Measurements from ENCODE around the gene EXD3. TPM values are rescaled to one million over a fixed set of nuclear protein-coding genes. Genes with fewer than 3 reads are reported as not detected.

Gene EXD3
- total and polyA plus RNA-seq, 9 of the 15 experiments (the other 6 are each of a cell fraction or from before 2014, with no cell fraction given) = 0.29 to 12.5 (median 3.9) TPM

- no peak for TF ChIP-seq SMAD1 (IDR thresholded peaks at IDR 0.05; ENCODE audit: low read depth, low read length, partially characterized antibody)
- no peak for TF ChIP-seq ZNF174 (CRISPR knock-in tag; IDR thresholded peaks at IDR 0.05)
- peak; percentile 87 for TF ChIP-seq FIP1L1 (IDR thresholded peaks at IDR 0.05; ENCODE audit: low read depth, low read length, poor library complexity, severe bottlenecking)
- no peak for TF ChIP-seq KAT8 (IDR thresholded peaks at IDR 0.05; ENCODE audit: low read depth)
- peak; percentile 85 for TF ChIP-seq POLR2A (conservative IDR thresholded peaks at IDR 0.05)
- no peak for TF ChIP-seq NR2F6 (CRISPR knock-in tag; IDR thresholded peaks at IDR 0.05)
- TF ChIP-seq ATF3 (IDR thresholded peaks at IDR 0.05) = peak; percentile 47
- no peak for TF ChIP-seq ATF3 (CRISPR knock-in tag; conservative IDR thresholded peaks at IDR 0.05)
- TF ChIP-seq ILK (tag; IDR thresholded peaks at IDR 0.05; ENCODE audit: borderline replicate concordance, low read depth) = no peak
- no peak for TF ChIP-seq FOXJ3 (CRISPR knock-in tag; IDR thresholded peaks at IDR 0.05)
- no peak for TF ChIP-seq SMARCA5 (IDR thresholded peaks at IDR 0.05)
- no peak for TF ChIP-seq SMARCC2 (IDR thresholded peaks at IDR 0.05; ENCODE audit: low read depth)
- peak; percentile 56 for TF ChIP-seq MBD2 (IDR thresholded peaks at IDR 0.05; ENCODE audit: borderline replicate concordance, low read depth)
- TF ChIP-seq GTF2B (IDR thresholded peaks at IDR 0.05; ENCODE audit: extremely low read depth, insufficient read length) = no peak
- no peak for TF ChIP-seq ZBTB26 (CRISPR knock-in tag; IDR thresholded peaks at IDR 0.05)
- no peak for TF ChIP-seq SMC3 (conservative IDR thresholded peaks at IDR 0.05; ENCODE audit: insufficient read depth, low read depth, low read length)
- no peak; the same call in 1 of the 2 replicates for TF ChIP-seq STAG1 (CRISPR knock-in tag; IDR thresholded peaks at IDR 0.05; ENCODE audit: borderline replicate concordance)
- TF ChIP-seq ARID3A (IDR thresholded peaks at IDR 0.05; ENCODE audit: borderline replicate concordance, low read depth, low read length) = no peak
- peak; percentile 95 for TF ChIP-seq ZBTB7A (IDR thresholded peaks at IDR 0.05; ENCODE audit: borderline replicate concordance, control insufficient read depth, low read depth, low read length)
- TF ChIP-seq TCF3 (CRISPR knock-in tag; IDR thresholded peaks at IDR 0.05) = no peak; the same call in 1 of the 2 replicates
- no peak for TF ChIP-seq ZNF3 (CRISPR knock-in tag; IDR thresholded peaks at IDR 0.05)
- TF ChIP-seq ZNF217 (CRISPR knock-in tag; IDR thresholded peaks at IDR 0.05) = no peak
- TF ChIP-seq MEIS2 (IDR thresholded peaks at IDR 0.05; ENCODE audit: partially characterized antibody) = no peak
- no peak for TF ChIP-seq YBX1 (IDR thresholded peaks at IDR 0.05)
- TF ChIP-seq MCM3 (IDR thresholded peaks at IDR 0.05) = no peak
- no peak for TF ChIP-seq ZNF76 (CRISPR knock-in tag; IDR thresholded peaks at IDR 0.05; ENCODE audit: borderline replicate concordance)
- no peak for TF ChIP-seq ZNF668 (CRISPR knock-in tag; IDR thresholded peaks at IDR 0.05)
Measured at GRCh38 chr9:137277329-137278041, 145.5 kb downstream of the EXD3 start, which contains the start of gene TOR4A (continued).
